GM12891 (cell line): ENCODE results near the gene SMIM41.

ENCODE experiments used
- DNase-seq: peaks from one replicate; pipeline ENCODE4 v3.0.0; 2011; ENCODE audit warnings: low spot score; ENCODE audit not compliant: insufficient read length
- FAIRE-seq: peaks from 2 replicates; lab custom pipeline; 2011; peaks lifted over from hg19 to GRCh38; lab: Jason Lieb, UNC
- PAX5 ChIP-seq: IDR thresholded peaks from 2 replicates; pipeline ENCODE4 v1.6.1; 2011; ENCODE audit warnings: low read length, moderate library complexity, mild to moderate bottlenecking; ENCODE audit not compliant: insufficient read depth, severe bottlenecking
- POLR2A ChIP-seq: IDR thresholded peaks from 2 replicates; pipeline ENCODE4 v1.6.1; 2011; ENCODE audit warnings: low read depth, low read length, control low read depth
- POLR2AphosphoS5 ChIP-seq: IDR thresholded peaks from 2 replicates; pipeline ENCODE4 v1.6.1; 2011; ENCODE audit warnings: low read depth, low read length, control low read depth
- POU2F2 ChIP-seq: IDR thresholded peaks from 2 replicates; pipeline ENCODE4 v1.6.1; 2011; ENCODE audit warnings: low read depth, mild to moderate bottlenecking, control low read depth, low read length, moderate library complexity
- SPI1 ChIP-seq: IDR thresholded peaks from 2 replicates; pipeline ENCODE4 v1.6.1; 2011; ENCODE audit warnings: low read depth, low read length, control low read depth
- TAF1 ChIP-seq: IDR thresholded peaks from 2 replicates; pipeline ENCODE4 v1.6.1; 2011; ENCODE audit warnings: low read depth, low read length, control low read depth

The SMIM41 gene

DNA sequence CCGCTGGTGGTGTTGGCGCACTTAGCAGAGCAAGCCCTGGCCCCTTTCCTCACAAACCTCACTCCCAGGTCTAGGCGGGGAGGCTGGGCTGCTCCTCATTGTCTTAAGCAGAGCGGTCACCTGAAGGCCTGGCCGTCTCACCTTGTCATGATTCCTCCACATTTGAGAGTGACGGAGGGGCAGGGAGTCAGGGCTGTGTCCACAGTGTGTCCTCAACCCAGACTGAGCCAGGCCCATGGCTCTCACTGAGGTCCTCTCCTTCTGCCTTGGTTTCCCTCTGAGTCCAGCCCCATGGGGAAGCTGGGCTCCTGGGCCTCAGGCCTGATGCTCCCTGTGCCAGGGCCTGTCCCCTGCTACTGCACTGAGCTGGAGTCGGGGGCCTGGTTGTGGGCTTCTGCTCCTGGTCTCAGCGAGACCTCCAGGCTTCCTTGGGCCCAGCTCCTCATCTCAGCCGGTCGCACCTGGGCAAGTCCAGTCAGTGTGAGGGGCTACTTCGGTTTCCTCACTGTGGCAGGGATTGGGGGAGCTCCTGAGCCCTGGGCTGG is 67.4 kb downstream of the SMIM41 start:
- no peak for DNase-seq
- no peak for TF ChIP-seq POLR2AphosphoS5
- no peak for TF ChIP-seq PAX5
- TF ChIP-seq SPI1, result no peak
- TF ChIP-seq TAF1, result no peak
- TF ChIP-seq POU2F2, result no peak
- no peak for TF ChIP-seq POLR2A
- FAIRE-seq, result no peak

DNA sequence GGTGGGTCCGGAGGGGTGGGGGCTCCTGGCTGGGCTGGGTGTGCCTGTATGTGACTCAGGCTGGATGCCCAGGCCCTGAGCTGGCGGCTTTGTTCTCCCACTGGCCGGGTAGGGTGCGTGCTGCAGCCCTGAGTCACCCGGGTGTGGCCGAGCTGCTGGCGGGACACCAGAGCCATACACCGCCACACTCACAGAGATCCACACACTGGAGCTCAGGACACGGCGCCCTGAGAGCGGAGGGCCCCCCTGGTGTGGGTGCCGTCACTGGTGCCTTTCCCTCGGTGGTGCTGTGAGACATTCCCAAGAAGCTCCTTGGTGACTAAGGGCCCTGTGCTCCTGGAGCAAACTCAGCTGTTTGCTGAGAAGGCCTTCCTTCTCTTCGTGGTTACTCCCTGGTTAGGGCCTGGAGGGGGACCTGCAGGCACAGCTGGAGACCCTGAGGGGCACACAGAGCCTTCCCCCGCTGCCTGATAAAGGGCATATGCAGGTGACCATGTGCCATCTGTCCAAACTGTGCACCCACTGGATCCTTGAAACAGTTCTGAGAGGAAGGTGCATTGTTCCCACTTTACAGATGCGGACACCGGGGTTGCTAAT is 68.0 kb downstream of the SMIM41 start:
- FAIRE-seq (no peak), DNase-seq (no peak)
- TF ChIP-seq PAX5 (no peak), POLR2A (no peak), TAF1 (no peak), POU2F2 (no peak), SPI1 (no peak), POLR2AphosphoS5 (no peak)

DNA sequence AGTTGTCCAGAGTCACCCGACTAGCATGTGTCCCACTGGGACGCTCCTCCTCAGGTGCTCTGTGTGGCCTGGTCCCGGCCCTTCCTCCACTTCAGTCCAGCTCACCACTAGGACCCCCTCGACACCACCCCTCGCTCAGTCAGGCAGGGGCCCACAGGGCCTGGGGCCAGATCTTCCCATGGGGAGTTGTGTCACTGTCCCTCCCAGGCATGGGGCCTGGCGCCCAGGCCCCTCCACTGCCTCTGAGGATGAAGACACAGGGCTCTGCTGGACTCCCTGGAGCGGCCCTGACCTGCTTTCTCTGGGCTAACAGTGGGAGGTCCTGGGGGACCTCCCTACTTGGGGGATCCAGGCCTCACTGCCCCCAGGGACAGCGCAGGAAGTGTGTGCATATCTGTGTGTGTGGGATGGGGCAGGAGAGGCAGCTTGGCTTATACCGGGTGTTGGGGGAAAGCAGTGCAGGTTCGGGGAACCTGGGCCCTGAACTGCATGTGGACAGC is 68.5 kb downstream of the SMIM41 start:
- FAIRE-seq (no peak), DNase-seq (no peak)
- TF ChIP-seq TAF1 (no peak), POLR2AphosphoS5 (no peak), POU2F2 (no peak), SPI1 (no peak), POLR2A (no peak), PAX5 (no peak)

DNA sequence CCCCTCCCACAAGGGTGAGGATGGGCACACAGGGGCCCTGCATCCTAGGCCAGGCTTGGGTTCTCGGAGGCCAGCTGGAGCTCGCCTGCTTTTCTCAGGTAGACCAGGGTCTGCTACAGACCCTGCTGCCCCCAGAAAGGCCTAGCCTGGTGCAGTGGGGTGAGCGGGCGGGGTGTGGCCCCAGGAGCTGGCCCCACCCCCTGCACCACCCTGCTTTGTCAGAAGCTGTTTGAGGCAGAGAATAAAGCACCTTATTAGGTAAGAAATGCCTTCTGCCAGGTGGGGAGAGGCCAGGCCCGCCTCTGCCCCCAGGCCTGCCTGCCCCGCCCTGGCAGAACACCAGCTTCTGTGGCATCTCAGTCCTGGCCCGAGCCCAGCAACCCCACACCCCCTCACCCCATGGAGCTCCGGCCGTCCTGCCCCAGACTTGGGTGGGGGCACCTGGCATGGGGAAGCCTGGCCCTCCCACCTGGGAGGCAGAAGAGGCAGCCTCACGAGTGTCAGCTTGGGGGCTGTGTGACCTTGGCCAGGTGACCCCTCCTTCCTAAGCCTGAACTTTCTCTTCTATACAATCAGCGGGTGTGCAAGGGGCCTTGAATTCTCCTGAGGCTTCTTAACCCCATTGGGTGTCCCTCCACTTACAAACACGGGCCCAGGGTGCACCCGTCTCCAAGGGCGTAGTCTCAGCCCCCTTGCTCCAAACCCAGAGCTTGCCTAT is 69.1 kb downstream of the SMIM41 start:
- no peak for TF ChIP-seq POU2F2
- no peak for TF ChIP-seq PAX5
- no peak for TF ChIP-seq POLR2A
- TF ChIP-seq SPI1, result no peak
- TF ChIP-seq POLR2AphosphoS5, result no peak
- TF ChIP-seq TAF1, result no peak
- no peak for DNase-seq
- no peak for FAIRE-seq

DNA sequence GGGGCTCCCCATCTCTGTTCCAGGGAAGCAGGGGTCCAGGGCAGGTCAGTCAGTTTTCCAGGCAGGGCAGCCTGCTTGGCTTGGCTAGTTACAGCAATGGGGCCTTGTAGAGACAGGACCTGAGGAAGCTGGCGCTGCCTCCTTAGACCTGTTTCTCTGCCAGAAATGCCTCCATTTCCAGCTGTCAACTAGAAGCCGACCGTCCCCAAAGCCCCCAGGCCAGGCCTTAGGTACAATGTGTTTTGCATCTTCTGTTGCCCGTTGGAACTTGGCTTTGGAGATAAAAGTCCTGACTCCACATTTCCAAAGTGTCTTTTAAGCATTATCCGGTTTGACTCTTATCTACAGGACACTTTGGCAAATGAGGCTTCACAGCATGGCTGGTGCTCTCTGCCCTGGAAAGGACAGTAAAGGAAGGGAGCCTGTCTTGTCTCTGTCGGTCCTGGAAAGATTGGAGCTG is 69.7 kb downstream of the SMIM41 start:
- FAIRE-seq (no peak), DNase-seq (no peak)
- TF ChIP-seq POU2F2, result no peak
- no peak for TF ChIP-seq PAX5
- no peak for TF ChIP-seq POLR2A
- TF ChIP-seq TAF1, result no peak
- TF ChIP-seq SPI1, result no peak

DNA sequence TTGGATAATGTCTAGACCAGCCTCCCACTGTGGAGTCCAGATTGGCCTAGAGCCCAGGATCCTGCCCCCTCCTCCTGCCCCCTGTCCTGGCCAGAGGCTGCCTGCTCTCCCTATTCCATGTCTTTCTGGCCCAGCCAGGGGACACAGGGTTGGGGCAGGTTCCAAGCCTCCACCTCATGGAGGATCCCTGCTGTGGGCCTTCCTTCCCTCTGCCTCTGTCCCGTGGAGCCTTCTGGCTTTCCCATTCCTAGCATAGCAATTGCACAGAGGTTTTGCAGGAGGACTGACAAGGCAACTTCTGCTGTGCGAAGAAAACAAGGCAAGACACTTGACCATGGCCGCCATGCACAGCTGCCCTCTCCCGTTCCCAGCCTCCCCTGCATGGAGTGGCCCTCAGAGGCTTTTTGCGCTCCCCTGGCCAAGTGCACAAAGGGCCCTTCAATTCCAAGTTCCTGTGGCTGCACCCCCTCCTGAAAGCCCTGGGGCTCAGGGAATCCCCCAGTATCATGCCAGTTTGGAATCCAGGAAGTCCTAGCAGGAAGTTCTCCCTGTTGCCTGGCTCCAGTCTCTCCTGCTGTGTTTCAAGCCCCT is 70.2 kb downstream of the SMIM41 start:
- no peak for DNase-seq
- FAIRE-seq, result no peak
- TF ChIP-seq SPI1 (no peak), PAX5 (no peak), POLR2AphosphoS5 (no peak)

DNA sequence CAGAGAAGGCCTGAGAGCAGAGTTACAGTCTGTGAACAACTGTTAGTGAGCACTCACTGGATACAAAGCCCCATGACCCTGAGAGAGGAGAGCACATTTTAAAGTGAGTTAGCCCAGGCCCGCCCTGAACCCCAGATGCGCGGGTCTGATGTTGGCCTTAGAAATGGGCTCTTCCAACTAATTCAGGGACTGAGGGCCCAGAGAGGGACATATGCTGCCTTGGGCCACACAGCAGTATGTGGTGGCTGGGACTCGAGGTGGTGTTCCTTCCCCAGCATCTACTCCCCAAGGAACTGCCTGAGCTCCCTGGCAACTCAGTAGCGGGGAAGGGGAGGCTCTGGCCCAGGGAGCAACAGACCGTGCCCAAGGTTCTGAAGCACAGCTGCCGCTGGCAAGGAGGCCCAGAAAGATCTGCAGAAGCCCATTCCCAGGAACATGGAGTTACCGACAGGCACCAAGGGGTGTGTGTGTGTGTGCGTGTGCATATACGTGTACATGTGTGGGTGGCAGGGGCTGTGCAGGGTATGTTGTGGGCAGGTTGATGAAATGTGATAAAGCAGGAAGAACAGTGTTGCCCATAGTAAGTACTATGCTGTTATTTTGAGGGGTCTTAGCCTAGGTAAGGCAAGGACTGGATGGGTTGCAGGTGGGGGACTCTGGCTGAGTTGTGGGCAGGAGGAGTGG is 71.8 kb downstream of the SMIM41 start:
- no peak for DNase-seq
- TF ChIP-seq POU2F2 (no peak), PAX5 (no peak), POLR2AphosphoS5 (no peak), TAF1 (no peak), SPI1 (no peak), POLR2A (no peak)
- no peak for FAIRE-seq

DNA sequence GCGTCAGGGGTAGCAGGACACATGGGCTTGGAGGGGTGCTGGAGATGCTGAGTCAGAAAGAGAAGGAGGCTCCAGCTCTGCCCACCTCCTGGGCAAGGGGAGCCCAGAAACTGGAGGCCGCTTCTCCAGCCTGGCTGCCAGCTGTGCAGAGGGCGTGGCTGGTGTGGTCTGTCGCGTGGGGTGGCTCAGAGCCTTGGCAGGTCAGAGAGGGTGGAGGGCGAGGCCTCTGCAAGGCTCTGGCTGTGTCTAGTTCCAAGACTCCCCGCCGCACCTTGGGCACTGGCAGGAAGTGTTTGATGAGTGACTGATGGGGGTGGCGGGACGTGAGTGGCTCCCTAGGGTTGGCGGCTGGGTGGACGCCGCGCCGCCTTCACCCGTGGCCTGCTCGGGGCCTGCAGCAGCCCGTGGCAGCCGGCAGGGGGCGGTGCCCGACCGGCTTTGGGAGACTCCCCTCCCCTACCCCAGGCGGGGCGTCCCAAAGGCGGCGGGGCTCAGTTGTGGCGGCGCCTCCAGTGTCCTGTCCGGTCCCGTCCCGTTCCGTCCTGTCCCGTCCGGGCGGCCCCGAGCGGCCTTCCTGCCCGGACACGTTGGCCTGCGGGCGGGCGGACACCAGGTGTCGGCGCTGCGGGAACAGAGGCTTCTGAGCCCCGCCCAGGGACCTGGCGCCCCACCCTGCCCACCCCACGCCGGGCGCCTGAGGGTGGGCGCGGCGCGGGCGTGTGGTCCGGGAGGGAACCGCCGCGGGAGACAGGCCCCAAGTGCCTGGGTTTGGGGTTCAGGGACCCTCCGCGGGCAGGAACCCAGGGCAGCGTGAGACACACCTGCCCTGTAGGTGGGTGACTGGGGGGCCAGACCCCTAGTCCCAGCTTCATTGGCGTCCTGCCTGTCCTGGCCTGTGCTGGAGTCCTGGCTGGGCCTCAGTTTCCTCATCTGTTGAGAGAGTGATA is 72.6 kb downstream of the SMIM41 start:
- DNase-seq (peak; percentile 86), FAIRE-seq (no peak)
- TF ChIP-seq POLR2A (no peak), TAF1 (no peak), SPI1 (no peak)
